Upper lobe of right lung (tissue), 1 donor: ENCODE results near the gene SRA1. TPM values are rescaled to one million over a fixed set of nuclear protein-coding genes. Genes with fewer than 3 reads are reported as not detected.
A peak's percentile ranks its signal among the peaks of the same experiment; 100 is the strongest.
"Not testable (repeated sequence)": the region's sequence is repeated elsewhere in the genome, so short reads cannot be mapped to it uniquely, and the experiment has no call there.

ENCODE experiments used
- ATAC-seq: fragments of 200-7000 bp; cut with Tn5 transposase; one replicate; pipeline ENCODE4 v1.9.1; 2020; ENCODE audit warnings: mild to moderate bottlenecking, moderate library complexity
- DNase-seq: peaks from one replicate; pipeline ENCODE4 v3.0.0-alpha.2; 2020
- H3K27ac ChIP-seq: fragments of 200-600 bp; one replicate; pipeline ENCODE4 v1.8.0; 2022
- H3K27me3 ChIP-seq: fragments of 200-600 bp; one replicate; pipeline ENCODE4 v1.8.0; 2022; ENCODE audit warnings: mild to moderate bottlenecking
- H3K36me3 ChIP-seq: fragments of 200-600 bp; one replicate; pipeline ENCODE4 v1.8.0; 2022
- H3K4me1 ChIP-seq: fragments of 200-600 bp; one replicate; pipeline ENCODE4 v1.8.0; 2022
- H3K4me3 ChIP-seq: fragments of 200-600 bp; one replicate; pipeline ENCODE4 v1.8.0; 2022; ENCODE audit warnings: mild to moderate bottlenecking
- H3K9me3 ChIP-seq: fragments of 200-600 bp; one replicate; pipeline ENCODE4 v1.8.0; 2022
- intact Hi-C: fragments of 100-400 bp; cut with DNase I; formaldehyde crosslinking; loops from one replicate; pipeline ENCODE4 v1.11.0; 2022
- total RNA-seq: library from RNA; stranded (reverse); fragmentation: NEBNext Ultra II Directional; extraction: Animal tissue kit (Norgen Biotek cat#: 25700); gene quantifications from one replicate; pipeline ENCODE4 v1.2.1, GENCODE V29; 2021
- TF ChIP-seq, protein P1 (sequence below): fragments of 200-600 bp; IDR thresholded peaks from one replicate; pipeline ENCODE4 v1.8.0; 2022; ENCODE audit warnings: antibody characterized with exemption
- donor health status: DM: no; HTN: yes; CAD: no; lungs with severe emphysema.

Gene SRA1
- total RNA-seq, 1 donor from 2014 or later = 19.4 TPM

DNA sequence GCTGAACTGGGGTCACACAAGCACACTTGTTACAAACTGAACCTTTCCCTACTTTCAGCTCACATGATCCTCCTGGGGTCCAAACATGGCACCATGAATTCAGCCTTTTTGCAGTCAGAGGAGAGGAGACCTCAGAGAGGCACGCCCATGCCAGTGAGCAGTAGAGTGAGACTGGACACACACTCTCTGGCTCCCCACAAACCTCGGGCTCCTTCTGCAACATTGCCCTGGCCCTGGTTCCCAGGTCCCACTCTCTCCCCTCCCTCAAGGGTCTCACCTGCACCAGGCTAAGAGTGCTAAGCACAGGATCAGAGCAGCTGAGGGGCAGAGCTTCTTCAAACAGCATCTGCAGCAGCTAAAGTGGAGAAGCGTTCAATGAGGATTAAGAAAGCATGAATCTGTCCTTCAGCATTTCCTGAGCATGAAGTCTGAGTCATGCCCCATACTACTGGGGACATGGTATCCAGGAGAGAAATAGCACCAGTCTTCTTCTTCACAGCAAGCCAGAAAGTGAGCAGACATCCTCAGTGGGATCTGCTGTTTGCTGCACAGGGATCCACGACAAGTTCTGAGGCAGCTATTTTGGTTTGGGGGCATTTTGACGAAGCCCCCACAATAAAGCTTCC lies 34.6 kb upstream of the SRA1 start:
- DNase-seq = no peak
- Histone ChIP-seq H3K27me3 (no peaks in the 10 kb centered on the region), H3K9me3 (no peaks in the 10 kb centered on the region), H3K27ac (no peak overlapping the region), H3K36me3 (no peaks in the 10 kb centered on the region), H3K4me3 (no peak overlapping the region), H3K4me1 (peaks cover 37% of the 10 kb centered on the region)
- TF ChIP-seq, protein P1, sequence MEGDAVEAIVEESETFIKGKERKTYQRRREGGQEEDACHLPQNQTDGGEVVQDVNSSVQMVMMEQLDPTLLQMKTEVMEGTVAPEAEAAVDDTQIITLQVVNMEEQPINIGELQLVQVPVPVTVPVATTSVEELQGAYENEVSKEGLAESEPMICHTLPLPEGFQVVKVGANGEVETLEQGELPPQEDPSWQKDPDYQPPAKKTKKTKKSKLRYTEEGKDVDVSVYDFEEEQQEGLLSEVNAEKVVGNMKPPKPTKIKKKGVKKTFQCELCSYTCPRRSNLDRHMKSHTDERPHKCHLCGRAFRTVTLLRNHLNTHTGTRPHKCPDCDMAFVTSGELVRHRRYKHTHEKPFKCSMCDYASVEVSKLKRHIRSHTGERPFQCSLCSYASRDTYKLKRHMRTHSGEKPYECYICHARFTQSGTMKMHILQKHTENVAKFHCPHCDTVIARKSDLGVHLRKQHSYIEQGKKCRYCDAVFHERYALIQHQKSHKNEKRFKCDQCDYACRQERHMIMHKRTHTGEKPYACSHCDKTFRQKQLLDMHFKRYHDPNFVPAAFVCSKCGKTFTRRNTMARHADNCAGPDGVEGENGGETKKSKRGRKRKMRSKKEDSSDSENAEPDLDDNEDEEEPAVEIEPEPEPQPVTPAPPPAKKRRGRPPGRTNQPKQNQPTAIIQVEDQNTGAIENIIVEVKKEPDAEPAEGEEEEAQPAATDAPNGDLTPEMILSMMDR = no peak
- intact Hi-C loops = no loop called here
- ATAC-seq = peak; percentile 53

DNA sequence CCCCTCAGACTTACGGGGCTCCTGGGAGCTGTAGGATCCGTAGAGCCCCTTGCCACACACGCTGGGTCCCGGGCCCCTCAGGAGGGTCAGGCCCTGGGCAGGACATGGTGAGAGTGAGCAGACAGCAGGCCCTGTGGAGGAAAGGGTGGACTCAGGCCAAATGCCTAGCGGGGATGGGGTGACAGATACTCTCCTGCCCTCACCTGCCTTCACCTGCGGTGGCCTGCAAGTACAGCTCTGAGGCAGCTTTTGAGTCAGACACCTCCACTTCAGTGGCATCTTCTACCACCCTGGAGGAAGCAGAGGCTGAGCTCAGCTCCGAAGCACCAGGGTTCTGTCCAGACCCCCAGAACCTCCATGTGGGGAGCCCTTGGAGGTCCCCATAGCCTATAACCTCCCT lies 33.6 kb upstream of the SRA1 start:
- no peaks in the 10 kb centered on the region for H3K27me3 ChIP-seq
- TF ChIP-seq, protein P1 = no peak
- H3K9me3 ChIP-seq = no peaks in the 10 kb centered on the region
- H3K36me3 ChIP-seq = no peaks in the 10 kb centered on the region
- intact Hi-C loops = no loop called here
- DNase-seq (no peak), ATAC-seq (no peak)
- no peak overlapping the region for H3K4me3 ChIP-seq
- H3K27ac ChIP-seq = no peak overlapping the region
- peaks cover 27% of the 10 kb centered on the region for H3K4me1 ChIP-seq

DNA sequence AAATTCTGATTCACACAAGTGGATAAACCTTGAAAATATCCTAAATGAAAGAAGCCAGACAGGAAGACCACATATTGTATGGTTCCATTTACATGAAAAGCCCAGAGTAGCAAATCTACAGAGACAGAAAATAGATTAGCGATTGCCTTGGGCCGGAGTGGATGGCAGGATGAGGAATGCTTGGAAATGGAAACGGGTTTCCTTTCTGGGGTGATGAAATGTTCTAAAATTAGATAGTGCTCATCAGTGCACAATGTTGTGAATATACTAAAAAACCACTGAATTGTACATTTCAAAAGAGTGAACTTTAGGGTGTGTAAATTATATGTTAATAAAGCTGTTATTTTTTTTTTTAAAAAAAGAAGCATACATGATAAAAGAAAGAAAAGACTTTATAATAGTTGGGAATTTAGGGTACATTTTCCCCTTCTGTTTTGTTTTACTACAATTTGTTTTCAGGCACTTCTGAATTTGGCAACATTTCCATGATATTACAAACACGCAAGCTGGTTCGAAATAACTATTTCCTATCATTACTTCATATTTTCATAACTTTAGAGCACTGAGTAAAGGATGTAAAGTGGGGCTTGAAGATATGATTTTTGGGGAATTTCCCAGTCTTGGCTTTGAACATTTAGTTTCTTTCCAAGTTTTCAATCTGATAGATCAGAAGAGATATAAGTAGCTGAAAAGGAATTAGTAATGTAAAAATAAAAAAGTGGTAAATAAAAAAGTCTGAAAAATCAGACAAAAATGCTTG lies 31.2 kb upstream of the SRA1 start:
- TF ChIP-seq, protein P1 = no peak
- intact Hi-C loops = no loop called here
- Histone ChIP-seq H3K9me3 (no peaks in the 10 kb centered on the region), H3K27ac (peak overlapping the region; percentile 62), H3K27me3 (no peaks in the 10 kb centered on the region), H3K4me1 (peaks cover 17% of the 10 kb centered on the region), H3K36me3 (no peaks in the 10 kb centered on the region), H3K4me3 (no peak overlapping the region)
- ATAC-seq = no peak
- DNase-seq = no peak

DNA sequence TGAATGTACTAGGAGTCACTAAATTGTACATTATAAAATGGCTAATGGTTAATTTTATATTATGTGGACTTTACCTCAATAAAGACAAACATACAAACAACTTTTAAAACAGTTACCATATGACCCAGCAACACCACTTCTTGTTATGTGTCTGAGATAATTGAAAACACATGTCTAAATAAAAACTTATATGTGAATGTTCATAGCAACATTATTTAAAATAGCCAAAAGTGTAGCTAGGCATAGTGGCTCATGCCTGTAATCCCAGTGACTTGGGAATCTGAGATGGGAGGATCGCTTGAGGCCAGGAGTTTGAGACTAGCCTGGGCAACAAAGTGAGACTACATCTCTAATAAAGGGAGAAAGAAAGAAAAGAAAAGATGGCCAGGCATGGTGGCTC lies 30.2 kb upstream of the SRA1 start:
- intact Hi-C loops = no loop called here
- TF ChIP-seq, protein P1 = no peak
- no peaks in the 10 kb centered on the region for H3K9me3 ChIP-seq
- DNase-seq = no peak
- no peak overlapping the region for H3K4me3 ChIP-seq
- no peaks in the 10 kb centered on the region for H3K27me3 ChIP-seq
- no peaks in the 10 kb centered on the region for H3K36me3 ChIP-seq
- H3K4me1 ChIP-seq = peaks cover 17% of the 10 kb centered on the region
- no peak for ATAC-seq
- H3K27ac ChIP-seq = no peak overlapping the region

- intact Hi-C loops, H3K36me3 ChIP-seq, H3K9me3 ChIP-seq, ATAC-seq, DNase-seq, H3K27ac ChIP-seq, H3K4me3 ChIP-seq, H3K27me3 ChIP-seq: not testable (repeated sequence)
- H3K4me1 ChIP-seq = peaks cover 11% of the 10 kb centered on the region
Observed at GRCh38 chr5:140579188-140579747, 22.0 kb upstream of the SRA1 start.

- Histone ChIP-seq H3K4me3 (no peak overlapping the region), H3K27me3 (no peaks in the 10 kb centered on the region), H3K9me3 (no peaks in the 10 kb centered on the region), H3K4me1 (peaks cover 22% of the 10 kb centered on the region), H3K27ac (peak overlapping the region; percentile 20), H3K36me3 (no peaks in the 10 kb centered on the region)
- TF ChIP-seq, protein P1 = no peak
- intact Hi-C loops = no loop called here
- ATAC-seq (peak; percentile 39), DNase-seq (no peak)
Observed at GRCh38 chr5:140576776-140577201, 19.5 kb upstream of the SRA1 start.
